Measurements from ENCODE around the gene CLK2. TPM values are rescaled to one million over a fixed set of nuclear protein-coding genes. Genes with fewer than 3 reads are reported as not detected.

The CLK2 gene
- total and polyA plus RNA-seq, 2 of the 8 experiments (the other 6 are each of a cell fraction or from before 2014, with no cell fraction given), result 62.2 to 76.0 TPM

GRCh38 chr1:155273343-155274245 is at the start of gene CLK2 (continued):
- TF ChIP-seq RBBP5 (IDR thresholded peaks at IDR 0.05; ENCODE audit: borderline replicate concordance, low read depth, low read length), result no peak
- TF ChIP-seq SP4 (IDR thresholded peaks at IDR 0.05; ENCODE audit: low read length), result no peak
- TF ChIP-seq TBP (IDR thresholded peaks at IDR 0.05; ENCODE audit: low read depth, low read length), result 0 out of 2 replicates have a peak, but pooled peaks have one; percentile 37
- no peak for TF ChIP-seq GABPA (IDR thresholded peaks at IDR 0.05; ENCODE audit: borderline replicate concordance, insufficient read depth, low read length)
- TF ChIP-seq BACH1 (IDR thresholded peaks at IDR 0.05; ENCODE audit: low read length), result no peak
- TF ChIP-seq ATF2 (IDR thresholded peaks at IDR 0.05; ENCODE audit: low read length), result no peak
- peak; percentile 68; the same call in 1 of the 2 replicates for TF ChIP-seq EGR1 (IDR thresholded peaks at IDR 0.05; ENCODE audit: borderline replicate concordance, low read depth, low read length)
- no peak for TF ChIP-seq POU5F1 (IDR thresholded peaks at IDR 0.05; ENCODE audit: low read depth, low read length)
- peak; percentile 64 for TF ChIP-seq ASH2L (IDR thresholded peaks at IDR 0.05; ENCODE audit: low read length)
- TF ChIP-seq SRF (IDR thresholded peaks at IDR 0.05; ENCODE audit: low read depth, low read length), result no peak
- peak; percentile 68 for TF ChIP-seq TAF1 (IDR thresholded peaks at IDR 0.05; ENCODE audit: low read depth, low read length)
- TF ChIP-seq CHD2 (IDR thresholded peaks at IDR 0.05; ENCODE audit: low read length), result no peak
- TF ChIP-seq PHF8 (conservative IDR thresholded peaks at IDR 0.05; ENCODE audit: low read depth, low read length), result peak; percentile 83; the same call in 1 of the 2 replicates
- no peak for TF ChIP-seq SIX5 (IDR thresholded peaks at IDR 0.05; ENCODE audit: low read depth, low read length)
- TF ChIP-seq HDAC6 (IDR thresholded peaks at IDR 0.05; ENCODE audit: low read depth, low read length), result no peak

Measured in H1 (cell line).